ENCODE results near the gene TMEM88.

DNA sequence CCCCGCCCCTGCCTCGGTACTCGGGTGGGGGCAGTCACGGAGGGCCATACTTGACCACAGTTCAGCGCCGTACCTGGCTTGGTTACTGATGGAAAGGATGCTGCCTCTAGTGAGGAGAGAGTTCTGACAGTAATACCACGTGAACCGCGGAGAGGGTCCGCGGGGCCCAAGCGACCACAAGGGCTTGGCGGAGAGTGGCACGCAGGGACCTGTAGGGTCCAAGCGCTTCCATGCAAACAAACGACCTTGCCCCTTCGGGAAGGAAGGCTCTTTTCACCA lies 11.7 kb upstream of the TMEM88 start:
- TF ChIP-seq, protein P1, sequence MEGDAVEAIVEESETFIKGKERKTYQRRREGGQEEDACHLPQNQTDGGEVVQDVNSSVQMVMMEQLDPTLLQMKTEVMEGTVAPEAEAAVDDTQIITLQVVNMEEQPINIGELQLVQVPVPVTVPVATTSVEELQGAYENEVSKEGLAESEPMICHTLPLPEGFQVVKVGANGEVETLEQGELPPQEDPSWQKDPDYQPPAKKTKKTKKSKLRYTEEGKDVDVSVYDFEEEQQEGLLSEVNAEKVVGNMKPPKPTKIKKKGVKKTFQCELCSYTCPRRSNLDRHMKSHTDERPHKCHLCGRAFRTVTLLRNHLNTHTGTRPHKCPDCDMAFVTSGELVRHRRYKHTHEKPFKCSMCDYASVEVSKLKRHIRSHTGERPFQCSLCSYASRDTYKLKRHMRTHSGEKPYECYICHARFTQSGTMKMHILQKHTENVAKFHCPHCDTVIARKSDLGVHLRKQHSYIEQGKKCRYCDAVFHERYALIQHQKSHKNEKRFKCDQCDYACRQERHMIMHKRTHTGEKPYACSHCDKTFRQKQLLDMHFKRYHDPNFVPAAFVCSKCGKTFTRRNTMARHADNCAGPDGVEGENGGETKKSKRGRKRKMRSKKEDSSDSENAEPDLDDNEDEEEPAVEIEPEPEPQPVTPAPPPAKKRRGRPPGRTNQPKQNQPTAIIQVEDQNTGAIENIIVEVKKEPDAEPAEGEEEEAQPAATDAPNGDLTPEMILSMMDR (conservative IDR thresholded peaks at IDR 0.05; ENCODE audit: low read depth, low read length), result no peak
- TF ChIP-seq EZH2 (IDR thresholded peaks at IDR 0.05; ENCODE audit: low read length, unreplicated experiment), result no peak
- TF ChIP-seq EZH2phosphoT487 (IDR thresholded peaks at IDR 0.05; ENCODE audit: borderline replicate concordance, low read length), result no peak

Data from PC-3 (cell line).